DMS153 treated with DMSO at 0.1 percent for 48 hours (cell line): ENCODE results near the gene ABCB8.
A peak's percentile ranks its signal among the peaks of the same experiment; 100 is the strongest.
"Not testable (repeated sequence)": the region's sequence is repeated elsewhere in the genome, so short reads cannot be mapped to it uniquely, and the experiment has no call there.

Experiments
- DNase-seq: peaks from one replicate; lab custom pipeline; 2025; ENCODE audit not compliant: unreplicated experiment; lab: John Stamatoyannopoulos, UW

Gene ABCB8

GRCh38 chr7:151013733-151014497 lies 14.3 kb upstream of the ABCB8 start:
- peak; percentile 76 for DNase-seq

DNA sequence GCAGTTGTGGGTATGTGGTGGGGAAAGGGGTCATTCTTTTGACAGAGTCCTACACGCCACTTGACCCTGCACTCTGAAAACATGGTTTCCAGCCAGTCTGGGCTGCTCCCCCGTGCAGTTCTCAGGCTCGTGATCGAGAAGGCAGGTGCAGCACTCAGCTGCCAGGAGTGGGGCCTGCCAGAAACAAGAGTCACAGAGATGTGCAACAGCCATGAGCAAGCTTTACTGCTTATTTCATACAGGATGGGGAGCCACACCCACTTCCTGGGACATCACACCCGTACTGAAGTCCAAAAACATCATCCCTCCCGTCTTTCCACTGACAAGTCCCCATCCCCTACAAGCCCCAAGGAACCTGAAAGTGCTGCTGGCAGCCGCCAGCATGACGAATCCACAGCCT lies 13.3 kb upstream of the ABCB8 start:
- no peak for DNase-seq

GRCh38 chr7:151015967-151016366 lies 12.3 kb upstream of the ABCB8 start:
- DNase-seq, result no peak

DNA sequence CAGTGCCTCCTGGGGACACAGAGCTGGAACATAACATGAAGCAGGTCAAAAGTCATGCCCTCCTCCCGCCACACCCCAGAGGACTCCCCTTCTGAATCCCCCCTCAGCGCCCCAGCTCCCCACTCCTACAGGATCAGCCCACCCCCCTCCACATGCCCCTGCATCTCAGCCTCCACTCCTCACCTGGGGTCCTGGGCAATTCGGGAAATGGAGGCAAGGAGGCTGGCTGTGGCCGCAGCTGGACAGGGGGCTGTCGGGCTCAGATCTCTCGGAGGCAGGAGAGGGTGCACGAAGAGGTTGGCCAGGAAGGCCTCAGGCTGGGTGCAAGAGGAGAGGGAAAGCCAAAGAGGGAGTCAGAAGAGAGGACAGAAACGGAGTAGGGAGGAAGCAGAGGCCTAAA lies 11.7 kb upstream of the ABCB8 start:
- DNase-seq, result no peak

GRCh38 chr7:151016942-151017341 lies 11.3 kb upstream of the ABCB8 start:
- no peak for DNase-seq

DNA sequence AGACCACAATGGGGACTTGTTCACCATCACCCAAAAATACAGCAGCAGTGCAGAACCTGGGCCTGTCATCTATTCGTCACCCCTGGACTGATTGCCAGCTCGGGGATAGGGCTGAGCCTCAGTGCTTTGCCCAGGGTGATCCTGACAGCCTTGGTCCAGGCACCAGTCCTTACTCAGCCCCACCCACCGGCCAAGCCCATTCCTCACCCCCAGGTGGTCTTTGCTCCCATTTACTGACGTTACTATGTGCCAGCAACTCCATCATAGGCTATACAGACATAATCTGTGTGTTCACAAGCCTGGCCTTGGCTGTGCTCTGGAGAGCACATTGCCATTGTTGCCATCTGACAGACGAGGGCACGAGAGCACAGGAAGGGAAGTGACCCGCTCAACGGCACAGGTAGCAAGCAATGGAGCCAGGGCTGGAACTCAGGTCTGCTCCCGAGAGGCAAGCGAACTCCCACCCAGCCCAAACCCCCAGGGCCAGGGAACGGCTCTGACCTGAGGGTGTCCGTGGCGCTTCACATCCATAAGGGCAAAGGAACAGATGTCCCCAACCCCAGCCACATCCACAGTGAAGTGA lies 10.8 kb upstream of the ABCB8 start:
- DNase-seq, result no peak

GRCh38 chr7:151017953-151018420 lies 10.3 kb upstream of the ABCB8 start:
- DNase-seq, result peak; percentile 25

DNA sequence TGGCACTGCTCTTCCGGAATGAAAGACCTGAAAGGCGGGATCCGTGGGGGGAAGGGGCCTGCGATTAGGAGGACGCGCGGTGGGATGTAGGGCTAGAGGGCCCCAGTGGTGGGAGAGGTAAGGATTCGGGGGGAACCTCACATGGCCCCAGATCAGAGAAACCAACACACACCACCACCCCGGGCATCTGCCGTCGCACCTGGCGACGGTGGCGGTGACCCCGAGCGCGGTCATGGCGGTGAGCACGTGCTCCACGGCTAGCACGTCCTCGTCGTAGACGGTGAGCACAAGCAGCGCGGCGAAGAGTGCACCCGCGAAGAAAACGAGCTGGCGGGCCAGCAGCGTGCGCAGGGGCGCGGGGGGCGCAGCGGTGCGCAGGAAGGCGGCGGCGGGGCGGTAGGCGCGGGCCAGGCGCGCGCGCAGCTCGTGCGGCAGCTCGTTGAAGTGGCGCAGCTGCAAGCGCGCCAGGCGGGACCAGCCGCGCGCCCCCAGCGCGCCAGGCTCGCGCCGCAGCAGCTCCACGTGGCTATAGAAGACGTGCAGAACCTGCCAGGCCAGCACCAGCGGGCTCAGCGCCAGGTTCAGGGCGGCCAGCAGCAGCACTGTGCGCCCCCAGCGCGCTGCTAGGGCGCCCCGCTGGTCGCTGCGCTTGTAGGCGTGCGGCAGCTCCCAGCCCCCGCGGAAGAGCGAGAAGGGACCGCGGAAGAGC lies 9.7 kb upstream of the ABCB8 start:
- peak; percentile 33 for DNase-seq

DNA sequence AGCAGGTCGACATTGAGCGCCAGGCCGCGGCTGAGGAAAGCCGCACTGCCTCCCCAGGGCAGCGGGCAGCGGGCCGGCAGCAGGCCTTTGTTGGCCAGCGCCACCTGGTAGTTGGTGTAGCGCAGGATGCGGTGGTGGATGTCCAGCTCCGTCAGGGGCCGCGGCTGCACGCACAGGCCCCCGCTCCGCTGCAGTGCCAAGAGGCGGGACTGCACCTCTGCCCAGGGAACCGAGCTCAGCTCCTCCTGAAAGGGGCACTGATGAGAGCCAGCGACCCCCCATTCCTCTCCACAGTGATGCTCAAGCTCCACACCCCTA lies 9.2 kb upstream of the ABCB8 start:
- no peak for DNase-seq

DNA sequence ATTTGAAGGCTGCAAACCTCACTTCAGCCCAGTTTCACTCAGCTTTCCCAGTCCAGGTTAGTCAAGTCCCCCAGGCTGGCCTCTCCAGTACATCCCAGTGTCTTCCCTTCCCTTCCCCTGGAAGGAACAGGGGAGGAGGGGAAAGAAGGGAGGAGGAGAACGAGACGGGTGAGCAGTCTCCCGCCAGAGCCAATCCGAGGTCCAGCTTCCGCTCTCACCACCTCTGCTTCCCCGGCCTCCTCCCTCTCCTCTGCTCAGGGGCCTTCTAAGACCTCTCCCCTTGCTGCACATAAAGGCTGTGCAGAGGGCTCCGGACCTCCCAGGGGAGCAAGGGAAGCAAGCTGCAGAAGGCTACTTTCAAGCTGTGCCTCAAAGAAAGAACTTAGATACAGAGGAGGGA lies 8.0 kb upstream of the ABCB8 start:
- DNase-seq, result no peak

DNA sequence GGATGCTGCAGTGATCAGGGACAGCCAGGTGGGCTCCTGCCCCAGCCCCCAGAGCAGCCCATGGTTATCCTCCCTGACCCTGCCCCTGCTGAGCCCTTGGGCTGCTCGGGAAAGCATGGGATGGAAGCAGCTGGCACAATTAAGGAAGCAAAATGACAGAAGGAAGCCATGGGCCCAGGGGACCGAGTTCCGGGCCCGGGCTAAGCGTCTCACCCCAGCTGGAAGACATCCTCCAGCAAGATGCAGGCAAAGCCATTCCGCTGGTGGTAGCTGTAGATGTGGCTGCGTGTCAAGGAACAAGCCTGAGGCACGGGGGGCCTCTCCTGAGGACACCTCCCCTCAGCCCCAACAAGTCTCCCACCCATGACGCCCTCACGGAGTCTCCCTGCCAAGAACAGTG lies 5.0 kb upstream of the ABCB8 start:
- no peak for DNase-seq

DNA sequence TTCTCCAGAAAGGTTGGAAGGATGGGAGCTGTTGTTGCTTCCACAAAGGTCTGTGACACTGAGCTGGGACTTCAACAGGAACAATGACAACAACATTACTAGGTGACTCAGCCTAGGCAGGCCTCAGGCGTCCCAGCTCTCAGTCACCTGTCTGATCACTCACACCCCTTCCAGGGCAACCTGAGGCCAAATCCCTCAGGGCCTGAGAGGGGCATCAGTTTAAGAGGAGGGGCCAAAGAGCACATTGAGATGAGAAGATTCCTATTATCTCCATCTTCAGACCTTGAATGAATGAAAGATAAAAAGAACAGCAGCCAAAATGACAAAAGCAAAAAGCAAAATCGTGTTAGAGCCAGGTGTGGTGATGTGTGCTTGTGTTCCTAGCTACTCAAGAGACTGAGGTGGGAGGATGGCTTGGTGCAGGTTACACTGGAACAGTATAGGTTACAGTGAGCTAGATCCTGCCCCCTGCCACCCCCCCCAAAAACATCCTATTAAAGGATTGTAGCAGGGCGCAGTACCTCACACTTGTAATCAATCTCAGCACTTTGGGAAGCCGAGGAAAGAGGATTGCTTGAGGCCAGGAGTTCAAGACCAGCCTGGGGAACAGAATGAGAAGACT lies 3.7 kb upstream of the ABCB8 start, which contains the start of gene ATG9B:
Gene ATG9B (minus strand): TSS at position 60 of the 622 bp plus-strand sequence. CDS start 71 bp downstream, outside the sequence.
- DNase-seq, result no peak

GRCh38 chr7:151025924-151026671 lies 2.2 kb upstream of the ABCB8 start:
- DNase-seq, result no peak

DNA sequence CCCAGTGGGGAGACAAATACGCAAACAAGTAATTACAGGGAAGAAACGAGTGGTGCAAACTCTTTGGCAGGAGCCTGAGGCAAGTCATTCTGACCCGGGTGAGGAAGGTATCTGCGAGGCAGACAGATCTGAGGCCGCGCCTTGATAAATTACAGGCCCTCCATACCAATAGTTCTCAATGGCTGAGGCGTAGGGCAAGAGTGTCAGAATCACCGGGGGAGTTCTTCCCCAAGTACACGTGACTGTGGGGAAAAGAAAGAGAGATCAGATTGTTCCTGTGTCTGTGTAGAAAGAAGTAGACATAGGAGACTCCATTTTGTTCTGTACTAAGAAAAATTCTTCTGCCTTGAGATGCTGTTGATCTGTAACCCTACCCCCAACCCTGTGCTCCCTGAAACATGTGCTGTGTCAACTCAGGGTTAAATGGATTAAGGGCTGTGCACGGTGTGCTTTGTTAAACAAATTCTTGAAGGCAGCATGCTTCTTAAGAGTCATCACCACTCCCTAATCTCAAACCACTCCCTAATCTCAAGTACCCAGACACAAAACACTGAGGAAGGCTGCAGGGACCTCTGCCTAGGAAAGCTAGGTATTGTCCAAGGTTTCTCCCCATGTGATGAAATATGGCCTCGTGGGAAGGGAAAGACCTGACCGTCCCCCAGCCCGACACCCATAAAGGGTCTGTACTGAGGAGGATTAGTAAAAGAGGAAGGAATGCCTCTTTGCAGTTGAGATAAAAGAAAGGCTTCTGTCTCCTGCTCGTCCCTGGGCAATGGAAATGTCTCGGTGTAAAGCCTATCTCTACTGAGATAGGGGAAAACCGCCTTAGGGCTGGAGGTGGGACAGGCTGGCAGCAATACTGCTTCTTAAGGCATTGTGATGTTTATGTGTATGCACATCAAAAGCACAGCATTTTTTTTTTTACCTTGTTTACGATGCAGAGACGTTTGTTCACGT lies 1.2 kb upstream of the ABCB8 start:
- not testable (repeated sequence) for DNase-seq

DNA sequence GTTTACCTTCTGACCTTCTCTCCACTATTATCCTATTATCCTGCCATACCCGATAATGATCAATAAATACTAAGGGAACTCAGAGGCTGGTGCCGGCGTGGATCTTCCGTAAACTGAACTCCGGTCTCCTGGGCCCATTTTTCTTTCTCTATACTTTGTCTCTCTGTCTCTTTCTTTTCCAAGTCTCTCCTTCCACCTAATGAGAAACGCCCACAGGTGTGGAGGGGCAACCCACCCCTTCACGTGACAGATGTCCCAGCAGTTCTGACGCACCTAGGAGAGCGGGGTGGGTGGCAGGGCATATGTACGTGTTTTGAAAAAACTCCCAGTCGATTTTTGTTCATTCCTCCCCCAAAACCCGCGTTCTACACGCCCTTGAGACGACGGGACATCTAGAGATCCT lies 521 bp upstream of the ABCB8 start:
- not testable (repeated sequence) for DNase-seq

DNA sequence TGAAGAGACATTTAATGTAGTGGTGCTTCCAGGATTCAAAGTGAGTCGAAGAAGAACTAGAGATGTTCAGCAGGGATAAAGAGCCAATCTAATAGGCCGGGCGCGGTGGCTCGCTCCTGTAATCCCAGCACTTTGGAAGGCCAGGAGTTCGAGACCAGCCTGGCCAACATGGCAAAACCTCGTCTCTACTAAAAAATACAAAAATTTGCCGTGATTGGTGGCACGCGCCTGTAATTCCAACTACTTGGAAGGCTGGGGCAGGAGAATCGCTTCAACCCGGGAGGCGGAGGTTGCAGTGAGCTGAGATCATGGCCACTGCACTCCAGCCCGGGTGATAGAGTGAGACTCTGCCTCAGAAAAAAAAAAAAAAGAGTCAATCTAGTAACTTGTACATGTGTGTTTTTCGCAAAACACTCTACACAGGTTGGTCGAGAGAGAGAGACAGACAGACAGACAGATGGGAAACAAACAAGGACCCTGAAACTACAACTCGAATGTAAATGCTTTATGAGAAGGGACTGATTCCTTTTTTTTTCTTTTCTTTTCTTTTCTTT lies 775 bp downstream of the ABCB8 start:
- DNase-seq, result no peak

GRCh38 chr7:151031011-151031410 lies 2.8 kb downstream of the ABCB8 start:
- DNase-seq, result no peak

DNA sequence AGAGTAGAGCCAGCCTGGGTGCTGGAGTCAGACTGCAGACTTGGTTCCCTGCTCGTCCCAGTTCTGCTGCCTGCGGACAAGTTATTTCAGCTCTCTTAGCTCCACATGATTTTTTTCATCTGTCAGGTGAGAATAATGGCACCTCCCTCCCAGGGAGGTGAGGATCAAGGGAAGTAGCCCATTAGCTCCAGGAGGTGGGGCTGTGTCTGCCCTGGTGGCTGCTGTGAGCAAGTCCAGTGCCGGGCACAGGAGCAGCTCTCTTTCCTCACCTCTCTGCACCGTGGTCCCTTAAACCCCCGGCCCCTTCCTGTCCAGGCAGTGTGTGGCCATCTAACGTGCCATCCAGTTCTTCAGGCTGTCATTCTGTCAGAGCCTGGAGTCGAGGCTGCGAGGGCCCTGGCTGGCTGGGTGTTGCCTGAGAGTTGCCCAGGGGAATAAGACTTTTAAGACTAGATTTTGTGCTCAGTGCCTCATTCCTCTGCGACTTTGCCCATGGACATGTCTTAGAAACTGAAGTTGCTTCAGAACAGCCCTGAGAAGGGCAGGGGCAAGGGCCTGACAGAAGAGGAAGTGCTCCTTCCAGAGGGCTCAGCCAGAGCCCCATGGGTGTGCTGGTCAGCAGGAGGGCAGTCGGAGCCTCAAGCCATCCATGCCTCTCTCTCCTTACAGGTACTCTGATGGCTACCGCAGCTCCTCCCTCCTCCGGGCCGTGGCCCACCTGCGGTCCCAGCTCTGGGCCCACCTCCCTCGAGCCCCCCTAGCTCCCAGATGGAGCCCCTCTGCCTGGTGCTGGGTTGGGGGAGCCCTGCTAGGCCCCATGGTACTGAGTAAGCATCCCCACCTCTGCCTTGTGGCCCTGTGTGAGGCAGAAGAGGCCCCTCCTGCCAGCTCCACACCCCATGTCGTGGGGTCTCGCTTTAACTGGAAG lies 5.0 kb downstream of the ABCB8 start:
- DNase-seq, result no peak

GRCh38 chr7:151033864-151034249 lies 5.6 kb downstream of the ABCB8 start:
- no peak for DNase-seq
